HUES48 (cell line): Measurements from ENCODE around the gene SIKE1.
"Not testable (repeated sequence)": the region's sequence is repeated elsewhere in the genome, so short reads cannot be mapped to it uniquely, and the experiment has no call there.

Experiments
- H3K27ac ChIP-seq: one replicate; pipeline ENCODE4 v1.7.0; 2013; ENCODE audit warnings: low read depth, low read length, inconsistent platforms
- H3K27me3 ChIP-seq: 2 replicates; pipeline ENCODE4 v1.6.1; 2013; ENCODE audit warnings: mild to moderate bottlenecking, low read length; ENCODE audit not compliant: control insufficient read depth, insufficient read depth
- H3K36me3 ChIP-seq: 2 replicates; pipeline ENCODE4 v1.6.1; 2013; ENCODE audit warnings: low read length; ENCODE audit not compliant: control insufficient read depth, insufficient read depth
- H3K4me1 ChIP-seq: 2 replicates; pipeline ENCODE4 v1.6.1; 2013; ENCODE audit warnings: mild to moderate bottlenecking, low read length; ENCODE audit not compliant: control insufficient read depth, insufficient read depth
- H3K4me3 ChIP-seq: 2 replicates; pipeline ENCODE4 v1.5.1; 2013; ENCODE audit warnings: mild to moderate bottlenecking, low read depth, low read length
- H3K9ac ChIP-seq: 2 replicates; pipeline ENCODE4 v1.6.1; 2013; ENCODE audit warnings: mild to moderate bottlenecking, low read depth, low read length, moderate library complexity
- H3K9me3 ChIP-seq: 2 replicates; pipeline ENCODE4 v1.6.1; 2013; ENCODE audit warnings: low read length; ENCODE audit not compliant: control insufficient read depth, insufficient read depth

The SIKE1 gene

GRCh38 chr1:114755006-114755931 lies 25.2 kb downstream of the SIKE1 start:
- H3K36me3 ChIP-seq: peaks cover 27% of the 10 kb centered on the region
- no peaks in the 10 kb centered on the region for H3K27me3 ChIP-seq
- peaks cover 55% of the 10 kb centered on the region for H3K4me1 ChIP-seq
- no peak overlapping the region for H3K27ac ChIP-seq
- H3K9ac ChIP-seq: peak overlapping the region; percentile 100; the same call in 1 of the 2 replicates
- no peaks in the 10 kb centered on the region for H3K9me3 ChIP-seq
- H3K4me3 ChIP-seq: peak overlapping the region; percentile 100

GRCh38 chr1:114753702-114754101 lies 26.8 kb downstream of the SIKE1 start:
- not testable (repeated sequence) for H3K9ac ChIP-seq, H3K27me3 ChIP-seq, H3K9me3 ChIP-seq, H3K27ac ChIP-seq
- H3K4me3 ChIP-seq: peak overlapping the region; percentile 31; the same call in 1 of the 2 replicates
- peaks cover 55% of the 10 kb centered on the region for H3K4me1 ChIP-seq
- peaks cover 42% of the 10 kb centered on the region for H3K36me3 ChIP-seq

- no peaks in the 10 kb centered on the region for H3K27me3 ChIP-seq
- H3K27ac ChIP-seq: no peak overlapping the region
- no peak overlapping the region for H3K9ac ChIP-seq
- peaks cover 50% of the 10 kb centered on the region for H3K4me1 ChIP-seq
- H3K36me3 ChIP-seq: peaks cover 48% of the 10 kb centered on the region
- H3K4me3 ChIP-seq: peak overlapping the region; percentile 31; the same call in 1 of the 2 replicates
- H3K9me3 ChIP-seq: no peaks in the 10 kb centered on the region
These were observed 27.3 kb downstream of the SIKE1 start for GRCh38 chr1:114753143-114753542.

GRCh38 chr1:114750780-114751179 lies 29.7 kb downstream of the SIKE1 start:
- Histone ChIP-seq H3K4me1 (peaks cover 44% of the 10 kb centered on the region), H3K36me3 (peaks cover 66% of the 10 kb centered on the region), H3K27me3 (no peaks in the 10 kb centered on the region), H3K4me3 (no peak overlapping the region), H3K9ac (no peak overlapping the region), H3K27ac (no peak overlapping the region), H3K9me3 (no peaks in the 10 kb centered on the region)

- Histone ChIP-seq H3K9me3 (no peaks in the 10 kb centered on the region), H3K4me1 (peaks cover 35% of the 10 kb centered on the region), H3K36me3 (peaks cover 68% of the 10 kb centered on the region), H3K9ac (no peak overlapping the region), H3K4me3 (no peak overlapping the region), H3K27me3 (no peaks in the 10 kb centered on the region), H3K27ac (no peak overlapping the region)
These were observed 30.6 kb downstream of the SIKE1 start for GRCh38 chr1:114749835-114750234.

- Histone ChIP-seq H3K9me3 (no peaks in the 10 kb centered on the region), H3K9ac (no peak overlapping the region), H3K27ac (no peak overlapping the region), H3K36me3 (peaks cover 94% of the 10 kb centered on the region), H3K27me3 (no peaks in the 10 kb centered on the region), H3K4me1 (peaks cover 4% of the 10 kb centered on the region), H3K4me3 (no peak overlapping the region)
These were observed 33.9 kb downstream of the SIKE1 start for GRCh38 chr1:114746450-114747121.

- Histone ChIP-seq H3K27me3 (no peaks in the 10 kb centered on the region), H3K36me3 (peaks cover 99% of the 10 kb centered on the region), H3K4me1 (no peaks in the 10 kb centered on the region), H3K27ac (no peak overlapping the region), H3K9me3 (no peaks in the 10 kb centered on the region), H3K4me3 (no peak overlapping the region), H3K9ac (no peak overlapping the region)
These were observed 35.2 kb downstream of the SIKE1 start for GRCh38 chr1:114745291-114745690.

GRCh38 chr1:114741963-114742746 lies 38.3 kb downstream of the SIKE1 start:
- no peaks in the 10 kb centered on the region for H3K27me3 ChIP-seq
- no peaks in the 10 kb centered on the region for H3K9me3 ChIP-seq
- no peak overlapping the region for H3K9ac ChIP-seq
- H3K27ac ChIP-seq: no peak overlapping the region
- H3K4me1 ChIP-seq: no peaks in the 10 kb centered on the region
- no peak overlapping the region for H3K4me3 ChIP-seq
- peaks cover 98% of the 10 kb centered on the region for H3K36me3 ChIP-seq

GRCh38 chr1:114740331-114740730 lies 40.2 kb downstream of the SIKE1 start:
- H3K4me1 ChIP-seq: no peaks in the 10 kb centered on the region
- H3K36me3 ChIP-seq: peaks cover 98% of the 10 kb centered on the region
- no peaks in the 10 kb centered on the region for H3K9me3 ChIP-seq
- H3K27ac ChIP-seq: no peak overlapping the region
- no peak overlapping the region for H3K4me3 ChIP-seq
- H3K27me3 ChIP-seq: no peaks in the 10 kb centered on the region
- no peak overlapping the region for H3K9ac ChIP-seq

GRCh38 chr1:114737314-114737849 lies 43.1 kb downstream of the SIKE1 start:
- H3K36me3 ChIP-seq: peaks cover 98% of the 10 kb centered on the region
- no peaks in the 10 kb centered on the region for H3K4me1 ChIP-seq
- H3K9me3 ChIP-seq: no peaks in the 10 kb centered on the region
- no peak overlapping the region for H3K4me3 ChIP-seq
- no peak overlapping the region for H3K27ac ChIP-seq
- H3K27me3 ChIP-seq: no peaks in the 10 kb centered on the region
- H3K9ac ChIP-seq: no peak overlapping the region
